Measurements from ENCODE around the gene UBE3B. TPM values are rescaled to one million over a fixed set of nuclear protein-coding genes. Genes with fewer than 3 reads are reported as not detected.

UBE3B gene
- total and polyA plus RNA-seq, 4 donors = 10.0 to 58.9 (median 26.8) TPM

GRCh38 chr12:109559200-109559505 lies 81.7 kb downstream of the UBE3B start:
- Histone ChIP-seq H3K27ac (ENCODE audit: low read depth in 1 of 2, low read length in 1 of 2) (no peak overlapping the region), H3K9ac (ENCODE audit: insufficient read depth in 1 of 2, low read length in 2 of 2) (no peak overlapping the region), H3K27me3 (ENCODE audit: control insufficient read depth in 3 of 3, insufficient read depth in 3 of 3, low read length in 2 of 3) (peaks cover 0 to under 1% (median under 1%) of the 10 kb centered on the region in 3 donors), H3K4me1 (ENCODE audit: control insufficient read depth in 5 of 5, insufficient read depth in 5 of 5, low read length in 5 of 5) (no peaks in the 10 kb centered on the region), H3K4me3 (no peak overlapping the region), H3K36me3 (ENCODE audit: control insufficient read depth in 4 of 4, insufficient read depth in 4 of 4, low read length in 4 of 4) (peaks cover 0 to 26% (median 6%) of the 10 kb centered on the region in 4 donors), H3K9me3 (ENCODE audit: control insufficient read depth in 4 of 4, insufficient read depth in 3 of 4, low read length in 3 of 4) (peaks cover 0 to 1% (median 0%) of the 10 kb centered on the region in 4 donors)
- TF ChIP-seq CTCF (IDR thresholded peaks at IDR 0.05; ENCODE audit: control extremely low read depth, extremely low read depth) = no peak
- DNase-seq (no peak), ATAC-seq (ENCODE audit: insufficient read depth, low FRiP score) (no peak)
- 90 to 97% methylated on average over 6 of the region's 6 CpGs for WGBS, 2 donors

GRCh38 chr12:109559601-109560000 lies 82.2 kb downstream of the UBE3B start:
- H3K36me3 ChIP-seq (ENCODE audit: control insufficient read depth in 4 of 4, insufficient read depth in 4 of 4, low read length in 4 of 4) = peaks cover 0 to 28% (median 6%) of the 10 kb centered on the region in 4 donors
- no peaks in the 10 kb centered on the region for H3K27me3 ChIP-seq (ENCODE audit: control insufficient read depth in 3 of 3, insufficient read depth in 3 of 3, low read length in 2 of 3)
- H3K4me1 ChIP-seq (ENCODE audit: control insufficient read depth in 5 of 5, insufficient read depth in 5 of 5, low read length in 5 of 5) = no peaks in the 10 kb centered on the region
- DNase-seq (no peak), ATAC-seq (ENCODE audit: insufficient read depth, low FRiP score) (no peak)
- H3K9me3 ChIP-seq (ENCODE audit: control insufficient read depth in 4 of 4, insufficient read depth in 3 of 4, low read length in 3 of 4) = peaks cover 0 to 1% (median 0%) of the 10 kb centered on the region in 4 donors
- WGBS, 2 donors = 97 to 98% methylated on average over 10 of the region's 10 CpGs
- H3K27ac ChIP-seq (ENCODE audit: low read depth in 1 of 2, low read length in 1 of 2) = no peak overlapping the region
- TF ChIP-seq CTCF (IDR thresholded peaks at IDR 0.05; ENCODE audit: control extremely low read depth, extremely low read depth) = no peak
- no peak overlapping the region for H3K9ac ChIP-seq (ENCODE audit: insufficient read depth in 1 of 2, low read length in 2 of 2)
- H3K4me3 ChIP-seq = no peak overlapping the region

DNA sequence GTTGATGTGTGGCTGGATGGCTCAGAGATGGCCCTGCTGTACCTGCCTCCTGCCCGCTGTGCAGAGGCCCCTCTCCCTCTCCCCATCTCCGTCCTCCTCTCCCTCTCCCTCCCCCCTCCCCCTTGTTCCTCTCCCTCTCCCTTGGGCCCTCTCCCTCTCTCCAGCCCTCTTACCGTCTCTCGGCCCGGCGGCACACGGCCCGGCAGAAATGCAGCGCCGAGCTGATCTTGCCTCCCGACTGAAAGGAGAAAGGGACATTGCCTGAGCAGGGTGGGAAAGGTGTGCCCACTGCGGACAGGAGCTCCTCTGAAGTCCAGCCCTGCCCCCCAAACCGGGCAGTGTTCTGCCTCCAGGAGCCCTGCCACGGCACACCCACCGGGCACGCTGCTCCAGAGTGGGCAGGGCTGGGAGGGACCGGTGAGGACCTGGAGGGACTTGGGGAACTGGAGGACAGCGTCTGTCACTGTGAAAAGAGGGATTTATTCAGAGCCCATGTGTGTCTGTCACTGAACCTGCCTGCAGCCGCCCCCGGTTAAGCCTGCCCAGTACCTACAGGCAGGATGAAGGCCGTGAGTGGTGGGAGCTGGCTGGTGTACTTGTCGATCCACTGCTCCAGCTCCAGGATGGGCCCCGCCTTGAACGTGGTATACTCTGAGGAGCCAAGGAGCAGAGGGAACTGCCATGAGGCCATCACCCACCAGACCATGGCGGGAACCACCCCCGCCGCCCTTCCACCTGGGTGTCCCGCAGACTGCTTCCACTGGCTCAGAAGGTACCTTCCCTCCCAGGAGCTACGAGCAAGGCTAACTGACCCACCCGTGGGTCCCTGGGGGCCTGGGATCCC lies 83.7 kb downstream of the UBE3B start:
- no peak for ATAC-seq (ENCODE audit: insufficient read depth, low FRiP score)
- no peak for TF ChIP-seq CTCF (IDR thresholded peaks at IDR 0.05; ENCODE audit: control extremely low read depth, extremely low read depth)
- Histone ChIP-seq H3K9ac (ENCODE audit: insufficient read depth in 1 of 2, low read length in 2 of 2) (no peak overlapping the region), H3K4me1 (ENCODE audit: control insufficient read depth in 5 of 5, insufficient read depth in 5 of 5, low read length in 5 of 5) (no peaks in the 10 kb centered on the region), H3K27me3 (ENCODE audit: control insufficient read depth in 3 of 3, insufficient read depth in 3 of 3, low read length in 2 of 3) (no peaks in the 10 kb centered on the region), H3K9me3 (ENCODE audit: control insufficient read depth in 4 of 4, insufficient read depth in 3 of 4, low read length in 3 of 4) (peaks cover 0 to 1% (median 0%) of the 10 kb centered on the region in 4 donors), H3K36me3 (ENCODE audit: control insufficient read depth in 4 of 4, insufficient read depth in 4 of 4, low read length in 4 of 4) (peaks cover 0 to 34% (median 10%) of the 10 kb centered on the region in 4 donors), H3K4me3 (no peak overlapping the region), H3K27ac (ENCODE audit: low read depth in 1 of 2, low read length in 1 of 2) (no peak overlapping the region)
- WGBS, 2 donors = 89 to 91% methylated on average over 28 to 30 of the region's 30 CpGs
- DNase-seq = no peak
